Retinal pigment epithelial cell (primary cell): ENCODE results near the gene SH3TC2.

Experiments
- DNase-seq: peaks from one replicate; pipeline ENCODE4 v3.0.0-alpha.2; 2010; ENCODE audit warnings: low read depth
- H3K4me3 ChIP-seq: 2 replicates; pipeline ENCODE4 v1.5.1; 2011; ENCODE audit warnings: mild to moderate bottlenecking, low read length, control low read depth, moderate library complexity
- TF ChIP-seq, protein P1 (sequence below): conservative IDR thresholded peaks from 2 replicates; pipeline ENCODE4 v1.5.1; 2011; ENCODE audit warnings: low read depth, low read length, control low read depth, inconsistent platforms

The SH3TC2 gene

DNA sequence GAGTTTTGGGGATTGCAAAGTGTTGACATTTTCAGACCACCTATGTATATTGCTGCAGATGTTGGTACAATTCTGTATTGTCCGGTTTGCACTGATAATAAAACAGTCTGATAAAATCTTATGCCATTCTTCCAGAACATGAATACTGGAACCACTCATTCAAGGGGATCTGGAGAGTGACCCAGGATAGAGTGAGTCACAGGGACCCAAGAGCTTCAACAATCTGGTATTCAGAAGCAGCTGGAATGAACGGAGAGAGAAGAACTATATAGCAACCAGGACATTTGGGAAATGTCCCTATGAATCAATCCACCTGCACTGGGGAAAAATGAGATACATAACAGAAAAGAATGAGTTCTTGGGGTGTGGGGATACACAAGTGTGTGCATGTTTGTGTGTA lies 73.3 kb downstream of the SH3TC2 start:
- TF ChIP-seq, protein P1, sequence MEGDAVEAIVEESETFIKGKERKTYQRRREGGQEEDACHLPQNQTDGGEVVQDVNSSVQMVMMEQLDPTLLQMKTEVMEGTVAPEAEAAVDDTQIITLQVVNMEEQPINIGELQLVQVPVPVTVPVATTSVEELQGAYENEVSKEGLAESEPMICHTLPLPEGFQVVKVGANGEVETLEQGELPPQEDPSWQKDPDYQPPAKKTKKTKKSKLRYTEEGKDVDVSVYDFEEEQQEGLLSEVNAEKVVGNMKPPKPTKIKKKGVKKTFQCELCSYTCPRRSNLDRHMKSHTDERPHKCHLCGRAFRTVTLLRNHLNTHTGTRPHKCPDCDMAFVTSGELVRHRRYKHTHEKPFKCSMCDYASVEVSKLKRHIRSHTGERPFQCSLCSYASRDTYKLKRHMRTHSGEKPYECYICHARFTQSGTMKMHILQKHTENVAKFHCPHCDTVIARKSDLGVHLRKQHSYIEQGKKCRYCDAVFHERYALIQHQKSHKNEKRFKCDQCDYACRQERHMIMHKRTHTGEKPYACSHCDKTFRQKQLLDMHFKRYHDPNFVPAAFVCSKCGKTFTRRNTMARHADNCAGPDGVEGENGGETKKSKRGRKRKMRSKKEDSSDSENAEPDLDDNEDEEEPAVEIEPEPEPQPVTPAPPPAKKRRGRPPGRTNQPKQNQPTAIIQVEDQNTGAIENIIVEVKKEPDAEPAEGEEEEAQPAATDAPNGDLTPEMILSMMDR: no peak
- no peak for DNase-seq
- no peak overlapping the region for H3K4me3 ChIP-seq

DNA sequence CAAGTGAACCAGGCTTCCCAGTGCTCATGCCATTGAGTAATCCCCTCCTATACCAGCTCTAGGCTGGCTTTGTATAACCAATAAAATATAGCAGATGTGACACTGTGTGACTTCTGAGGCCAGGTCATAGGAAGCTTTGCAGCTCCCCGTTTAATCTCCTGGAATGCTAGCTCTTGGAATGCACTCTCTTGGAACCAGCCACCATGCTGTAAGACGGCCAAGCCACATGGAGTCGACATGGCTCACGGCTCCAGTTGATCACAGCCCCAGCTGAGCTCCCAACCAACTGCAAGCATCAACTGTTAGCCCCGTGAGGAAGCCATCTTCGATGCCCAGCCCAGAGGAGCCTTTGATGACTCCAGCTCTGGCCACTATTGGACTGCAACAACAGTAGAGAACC lies 74.5 kb downstream of the SH3TC2 start:
- DNase-seq: no peak
- no peak overlapping the region for H3K4me3 ChIP-seq
- TF ChIP-seq, protein P1: no peak

DNA sequence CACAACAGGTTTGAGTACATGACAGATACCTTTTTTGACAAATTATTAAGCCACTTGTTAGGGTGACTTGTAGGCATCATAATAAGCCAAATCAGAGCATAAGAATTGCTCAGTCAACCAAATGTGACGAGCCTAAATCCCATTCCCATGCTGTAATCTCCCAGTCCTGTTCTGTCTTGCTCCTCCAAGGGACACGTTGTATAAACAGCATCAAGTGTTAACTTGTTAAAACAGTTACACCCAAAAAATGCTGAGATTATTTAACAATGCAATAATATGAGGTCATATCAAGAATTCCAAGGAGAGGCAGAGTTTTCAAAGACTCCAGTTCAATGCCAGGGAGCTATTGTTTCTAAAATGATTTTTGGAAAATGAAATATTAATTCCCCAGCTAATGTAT lies 76.2 kb downstream of the SH3TC2 start:
- H3K4me3 ChIP-seq: no peak overlapping the region
- TF ChIP-seq, protein P1: no peak
- DNase-seq: no peak

DNA sequence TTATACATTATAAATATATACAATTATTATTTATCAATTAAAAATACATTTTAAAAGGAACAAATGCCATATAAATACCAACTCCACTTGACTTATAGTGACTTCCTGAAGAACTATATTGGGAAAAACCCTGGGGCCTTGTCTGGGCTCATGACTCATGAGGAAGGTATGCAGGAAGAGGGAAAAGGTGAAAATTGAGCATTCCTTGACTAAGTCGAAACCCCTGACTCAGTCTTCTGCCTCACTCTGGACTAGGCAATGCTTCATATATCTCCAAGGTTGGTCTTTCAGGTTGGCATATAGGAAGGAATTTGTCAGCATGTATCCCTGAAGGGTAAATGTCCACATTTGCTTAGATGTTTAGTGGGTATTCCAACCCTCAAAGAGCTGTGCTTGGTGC lies 78.5 kb downstream of the SH3TC2 start:
- no peak for DNase-seq
- TF ChIP-seq, protein P1: no peak

DNA sequence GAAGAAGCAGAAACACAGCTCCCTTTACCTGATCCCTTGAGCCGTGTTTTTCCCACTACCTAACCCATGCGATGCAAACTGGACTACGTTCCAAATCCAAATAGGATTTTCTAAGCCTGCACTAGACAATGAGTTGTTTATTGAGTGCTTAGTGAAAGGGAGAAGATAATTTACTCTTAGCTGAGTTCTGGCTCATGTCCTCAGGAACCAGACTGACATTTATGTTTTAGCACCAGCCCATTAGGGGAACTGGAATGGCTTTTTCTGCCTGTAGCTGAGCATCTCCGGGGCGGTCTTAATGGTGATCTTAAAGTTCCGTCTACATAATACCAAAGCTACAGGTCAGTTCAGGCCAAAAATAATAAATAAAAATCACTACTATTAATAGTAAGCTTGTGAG lies 81.5 kb downstream of the SH3TC2 start:
- DNase-seq: no peak
- TF ChIP-seq, protein P1: no peak
- H3K4me3 ChIP-seq: no peak overlapping the region

More for the DNA sequence above, 78.5 kb downstream of the SH3TC2 start:
- H3K4me3 ChIP-seq: no peak overlapping the region

DNA sequence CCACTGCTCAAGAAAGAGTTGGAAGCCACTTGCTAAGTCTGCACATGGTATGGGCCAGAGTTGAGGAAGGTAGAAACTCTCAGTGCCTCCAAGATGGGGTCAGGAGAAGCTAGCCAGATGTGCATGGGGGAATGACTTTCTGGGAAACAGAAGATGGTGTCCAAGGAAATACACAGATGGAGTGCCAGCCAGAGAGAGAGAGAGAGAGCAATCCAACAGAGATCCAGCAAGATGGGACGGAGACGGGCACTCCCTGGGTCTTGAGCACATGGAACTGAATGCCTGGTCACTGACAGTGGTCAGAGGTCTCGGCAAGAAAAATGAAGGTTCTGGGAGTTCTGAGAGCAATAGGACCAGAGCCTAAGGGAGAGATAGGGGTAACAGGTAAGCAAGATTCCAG lies 82.1 kb downstream of the SH3TC2 start:
- TF ChIP-seq, protein P1: no peak
- DNase-seq: no peak
- no peak overlapping the region for H3K4me3 ChIP-seq

DNA sequence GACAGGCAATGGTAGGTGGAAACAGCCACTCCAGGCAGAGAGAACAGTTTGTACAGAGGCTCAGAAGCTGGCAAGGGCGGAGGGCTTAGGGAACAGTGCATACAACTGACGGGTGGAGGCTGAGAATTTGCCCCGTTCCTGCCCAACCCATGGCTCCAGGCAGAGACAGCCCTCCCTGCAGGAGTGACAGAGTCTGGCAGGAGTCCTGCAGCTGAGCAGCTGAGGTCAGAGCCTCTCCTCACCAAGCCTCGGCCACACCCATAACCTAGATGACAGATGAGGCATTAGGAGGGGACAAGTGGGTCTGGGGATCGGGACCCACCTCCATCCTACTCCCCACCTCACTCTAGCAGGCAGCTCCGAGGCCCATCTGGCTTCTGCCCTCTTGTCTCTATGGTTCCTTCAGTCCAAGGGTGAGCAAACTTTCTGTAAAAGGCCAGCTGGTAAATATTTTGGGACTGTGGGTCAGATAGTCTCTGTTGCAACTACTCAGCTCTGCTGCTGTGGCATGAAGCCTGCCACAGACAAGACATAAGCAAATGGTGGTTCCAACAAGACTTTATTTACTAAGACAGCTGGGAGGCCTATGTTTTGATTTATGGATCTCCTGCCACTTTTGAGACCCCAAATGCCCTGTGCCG lies 83.7 kb downstream of the SH3TC2 start:
- TF ChIP-seq, protein P1: no peak
- no peak overlapping the region for H3K4me3 ChIP-seq
- no peak for DNase-seq
